Ishikawa (cell line): Measurements from ENCODE around the gene PREX1.

ENCODE experiments used
- CEBPB ChIP-seq: IDR thresholded peaks from 2 replicates; pipeline ENCODE4 v1.6.1; 2012
- CREB1 ChIP-seq: IDR thresholded peaks from 2 replicates; pipeline ENCODE4 v1.6.1; 2012; ENCODE audit warnings: low read depth
- EGR1 ChIP-seq: IDR thresholded peaks from 2 replicates; pipeline ENCODE4 v1.6.1; 2012
- EP300 ChIP-seq: IDR thresholded peaks from 2 replicates; pipeline ENCODE4 v1.6.1; 2012; ENCODE audit warnings: borderline replicate concordance
- FOXM1 ChIP-seq: IDR thresholded peaks from 2 replicates; pipeline ENCODE4 v1.6.1; 2012; ENCODE audit warnings: low read depth, borderline replicate concordance
- NFIC ChIP-seq: IDR thresholded peaks from 2 replicates; pipeline ENCODE4 v1.6.1; 2012
- RAD21 ChIP-seq: IDR thresholded peaks from 2 replicates; pipeline ENCODE4 v1.6.1; 2012; ENCODE audit warnings: low read depth
- TAF1 ChIP-seq: IDR thresholded peaks from 2 replicates; pipeline ENCODE4 v1.6.1; 2012; ENCODE audit warnings: low read depth, mild to moderate bottlenecking
- TCF12 ChIP-seq: IDR thresholded peaks from 2 replicates; pipeline ENCODE4 v1.6.1; 2012; ENCODE audit warnings: low read depth
- TEAD4 ChIP-seq: IDR thresholded peaks from 2 replicates; pipeline ENCODE4 v1.6.1; 2012
- YY1 ChIP-seq: IDR thresholded peaks from 2 replicates; pipeline ENCODE4 v1.6.1; 2012; ENCODE audit warnings: low read depth
- ZBTB7A ChIP-seq: IDR thresholded peaks from 2 replicates; pipeline ENCODE4 v1.6.1; 2012; ENCODE audit warnings: low read depth
- TF ChIP-seq, protein P1 (sequence below): IDR thresholded peaks from 2 replicates; pipeline ENCODE4 v1.6.1; 2012; ENCODE audit warnings: low read depth, mild to moderate bottlenecking
- TF ChIP-seq, protein P2 (sequence below): IDR thresholded peaks from 2 replicates; pipeline ENCODE4 v1.6.1; 2012
- TF ChIP-seq, protein P3 (sequence below): IDR thresholded peaks from 2 replicates; pipeline ENCODE4 v1.6.1; 2012

PREX1 gene

DNA sequence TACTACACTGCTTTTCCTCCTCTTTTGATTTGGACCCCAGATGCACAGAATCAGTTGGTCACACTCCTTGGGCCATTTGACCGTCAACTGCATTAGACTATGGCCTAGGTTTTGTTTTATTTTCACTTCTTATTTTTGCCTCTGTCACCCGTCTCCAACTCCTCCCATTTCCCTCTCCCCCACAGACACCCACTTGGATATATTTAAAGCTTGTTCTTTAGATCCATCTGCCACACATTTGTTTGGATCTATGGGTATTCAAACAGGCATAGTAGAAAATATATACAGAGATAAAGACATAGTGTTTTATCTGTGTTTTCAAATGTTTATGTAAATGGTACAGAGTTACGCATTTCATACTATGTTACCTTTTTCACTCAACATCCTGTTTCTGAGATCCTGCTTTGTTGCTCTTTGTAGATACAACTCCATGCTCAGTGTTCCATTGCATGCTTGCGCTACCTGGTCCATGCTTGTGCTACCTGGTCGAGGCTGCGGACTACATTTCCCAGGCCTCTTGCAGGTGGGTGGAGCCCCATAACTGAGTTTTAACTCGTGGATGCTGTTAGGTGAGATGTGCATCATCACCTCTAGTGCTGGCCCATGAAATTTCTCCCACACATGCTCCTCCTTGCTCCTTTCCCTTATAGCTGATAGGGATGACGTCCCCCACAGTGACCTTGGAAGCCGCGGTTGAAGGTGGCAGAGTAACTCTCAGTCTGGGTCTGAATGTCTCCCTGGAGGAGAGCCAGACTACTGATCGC is 11.5 kb upstream of the PREX1 start:
- TF ChIP-seq EP300, result no peak
- TF ChIP-seq YY1, result no peak
- no peak for TF ChIP-seq FOXM1
- TF ChIP-seq, protein P1, sequence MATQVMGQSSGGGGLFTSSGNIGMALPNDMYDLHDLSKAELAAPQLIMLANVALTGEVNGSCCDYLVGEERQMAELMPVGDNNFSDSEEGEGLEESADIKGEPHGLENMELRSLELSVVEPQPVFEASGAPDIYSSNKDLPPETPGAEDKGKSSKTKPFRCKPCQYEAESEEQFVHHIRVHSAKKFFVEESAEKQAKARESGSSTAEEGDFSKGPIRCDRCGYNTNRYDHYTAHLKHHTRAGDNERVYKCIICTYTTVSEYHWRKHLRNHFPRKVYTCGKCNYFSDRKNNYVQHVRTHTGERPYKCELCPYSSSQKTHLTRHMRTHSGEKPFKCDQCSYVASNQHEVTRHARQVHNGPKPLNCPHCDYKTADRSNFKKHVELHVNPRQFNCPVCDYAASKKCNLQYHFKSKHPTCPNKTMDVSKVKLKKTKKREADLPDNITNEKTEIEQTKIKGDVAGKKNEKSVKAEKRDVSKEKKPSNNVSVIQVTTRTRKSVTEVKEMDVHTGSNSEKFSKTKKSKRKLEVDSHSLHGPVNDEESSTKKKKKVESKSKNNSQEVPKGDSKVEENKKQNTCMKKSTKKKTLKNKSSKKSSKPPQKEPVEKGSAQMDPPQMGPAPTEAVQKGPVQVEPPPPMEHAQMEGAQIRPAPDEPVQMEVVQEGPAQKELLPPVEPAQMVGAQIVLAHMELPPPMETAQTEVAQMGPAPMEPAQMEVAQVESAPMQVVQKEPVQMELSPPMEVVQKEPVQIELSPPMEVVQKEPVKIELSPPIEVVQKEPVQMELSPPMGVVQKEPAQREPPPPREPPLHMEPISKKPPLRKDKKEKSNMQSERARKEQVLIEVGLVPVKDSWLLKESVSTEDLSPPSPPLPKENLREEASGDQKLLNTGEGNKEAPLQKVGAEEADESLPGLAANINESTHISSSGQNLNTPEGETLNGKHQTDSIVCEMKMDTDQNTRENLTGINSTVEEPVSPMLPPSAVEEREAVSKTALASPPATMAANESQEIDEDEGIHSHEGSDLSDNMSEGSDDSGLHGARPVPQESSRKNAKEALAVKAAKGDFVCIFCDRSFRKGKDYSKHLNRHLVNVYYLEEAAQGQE, result no peak

DNA sequence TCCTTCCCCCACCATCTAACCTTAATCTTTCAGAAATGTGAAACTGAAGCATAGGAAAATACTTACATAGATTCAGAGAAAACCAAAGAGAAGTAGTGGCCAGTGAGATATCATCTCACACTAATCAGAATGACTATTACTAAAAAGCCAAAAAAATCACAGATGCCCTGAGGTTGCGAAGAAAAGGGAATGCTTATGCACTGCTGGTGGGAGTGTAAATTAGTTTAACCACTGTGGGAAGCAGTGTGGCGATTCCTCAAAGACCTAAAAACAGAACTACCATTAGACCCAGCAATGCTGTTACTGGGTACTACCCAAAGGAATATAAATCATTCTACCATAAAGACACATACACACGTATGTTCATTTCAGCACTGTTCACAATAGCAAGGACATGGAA is 9.2 kb upstream of the PREX1 start:
- TF ChIP-seq NFIC (no peak), FOXM1 (no peak), YY1 (no peak), TAF1 (no peak), ZBTB7A (no peak), RAD21 (no peak), EP300 (no peak), TEAD4 (no peak), EGR1 (no peak), CREB1 (no peak), TCF12 (no peak), CEBPB (no peak)
- TF ChIP-seq, protein P1, result no peak
- TF ChIP-seq, protein P2, sequence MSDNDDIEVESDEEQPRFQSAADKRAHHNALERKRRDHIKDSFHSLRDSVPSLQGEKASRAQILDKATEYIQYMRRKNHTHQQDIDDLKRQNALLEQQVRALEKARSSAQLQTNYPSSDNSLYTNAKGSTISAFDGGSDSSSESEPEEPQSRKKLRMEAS, result no peak
- TF ChIP-seq, protein P3, sequence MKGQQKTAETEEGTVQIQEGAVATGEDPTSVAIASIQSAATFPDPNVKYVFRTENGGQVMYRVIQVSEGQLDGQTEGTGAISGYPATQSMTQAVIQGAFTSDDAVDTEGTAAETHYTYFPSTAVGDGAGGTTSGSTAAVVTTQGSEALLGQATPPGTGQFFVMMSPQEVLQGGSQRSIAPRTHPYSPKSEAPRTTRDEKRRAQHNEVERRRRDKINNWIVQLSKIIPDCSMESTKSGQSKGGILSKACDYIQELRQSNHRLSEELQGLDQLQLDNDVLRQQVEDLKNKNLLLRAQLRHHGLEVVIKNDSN, result no peak

DNA sequence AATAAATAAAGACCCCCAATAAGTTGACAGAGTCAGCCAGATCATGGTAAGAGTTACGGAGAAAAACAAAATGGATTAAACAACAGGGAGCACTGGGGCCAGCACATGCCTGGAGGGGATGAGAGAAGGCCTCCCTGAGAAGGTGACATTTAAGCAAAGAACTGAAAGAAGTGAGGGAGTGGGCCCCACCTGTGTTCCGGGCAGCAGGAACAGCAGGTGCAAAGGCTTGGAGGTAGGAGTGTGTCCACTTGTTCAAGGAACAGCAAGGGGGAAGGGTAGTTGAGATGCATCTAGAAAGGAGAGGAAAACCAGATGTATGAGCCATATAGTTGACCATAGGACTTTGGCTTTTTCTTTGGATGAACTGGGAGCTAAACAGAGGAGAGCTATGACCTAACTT is 7.6 kb upstream of the PREX1 start:
- TF ChIP-seq YY1, result no peak
- TF ChIP-seq TAF1, result no peak

DNA sequence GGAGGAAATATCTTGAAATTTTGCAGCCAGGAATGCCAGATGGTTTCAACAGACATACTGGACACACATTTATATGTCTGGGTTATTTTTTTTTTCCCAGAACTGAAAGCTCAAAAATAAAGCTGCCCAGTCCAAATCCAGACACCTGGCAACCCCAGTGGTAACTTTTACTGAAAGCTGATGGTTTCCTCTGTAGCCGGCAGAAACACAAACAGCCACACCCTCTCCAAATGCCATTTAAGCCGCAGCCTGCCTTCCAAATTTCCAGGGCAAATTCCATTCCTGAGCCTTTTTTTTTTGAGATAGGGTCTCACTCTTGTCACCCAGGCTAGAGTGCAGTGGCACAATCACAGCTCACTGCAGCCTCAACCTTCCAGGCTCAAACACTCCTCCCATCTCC is 6.5 kb upstream of the PREX1 start:
- no peak for TF ChIP-seq EP300

DNA sequence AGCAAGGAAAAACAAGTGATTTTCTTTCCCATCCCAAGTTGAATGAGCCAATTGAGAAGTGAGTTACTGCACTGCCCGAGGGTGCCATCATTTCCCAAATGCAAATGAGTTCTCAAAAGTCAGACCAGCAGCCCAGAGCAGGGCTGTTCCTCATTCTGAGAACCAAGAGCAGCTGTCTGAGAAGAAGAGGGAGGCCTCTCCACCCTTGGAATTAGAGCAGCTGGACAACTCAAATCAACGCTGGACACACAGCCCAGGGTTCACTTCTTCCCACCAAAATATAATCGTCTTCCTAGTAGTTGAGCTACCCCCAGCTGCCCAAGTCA is 4.6 kb upstream of the PREX1 start:
- TF ChIP-seq EGR1 (no peak), CEBPB (no peak), CREB1 (no peak), EP300 (no peak), FOXM1 (no peak)

DNA sequence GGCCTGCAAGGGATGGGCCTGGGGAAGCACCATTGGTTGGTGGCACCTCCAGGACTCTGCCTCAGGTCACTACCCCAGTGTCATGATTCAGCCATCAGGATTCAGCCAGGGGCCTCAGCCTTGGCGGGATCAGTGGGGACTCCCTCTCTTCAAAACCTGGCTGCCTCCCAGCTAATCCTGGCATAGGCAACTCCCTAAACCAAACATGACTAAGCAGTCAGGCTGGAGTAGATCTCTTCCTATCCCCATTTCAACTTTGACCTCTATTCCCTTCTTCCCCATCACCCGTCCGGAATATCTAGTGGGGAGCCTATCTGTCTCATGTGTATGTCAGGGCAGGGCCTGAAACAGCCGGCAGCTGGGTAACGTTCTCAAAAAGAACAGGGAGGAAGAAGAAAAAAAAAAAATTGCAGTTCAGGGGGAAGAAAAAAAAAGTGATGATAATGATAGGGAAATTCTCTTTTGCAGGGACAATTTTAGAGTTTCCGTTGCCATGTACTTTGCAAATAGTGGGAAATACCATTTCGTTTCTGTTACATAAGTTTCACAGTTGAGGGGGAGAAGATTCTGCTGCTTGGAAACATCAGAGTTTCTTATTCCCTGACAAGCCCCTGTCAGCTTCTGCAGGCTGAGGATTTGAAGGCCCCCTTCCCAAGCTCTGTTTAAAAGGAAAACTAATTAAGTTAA is 4.1 kb upstream of the PREX1 start:
- no peak for TF ChIP-seq CEBPB
- TF ChIP-seq, protein P1, result no peak
- no peak for TF ChIP-seq ZBTB7A
- TF ChIP-seq TAF1, result no peak
- TF ChIP-seq, protein P2, result no peak
- TF ChIP-seq, protein P3, result no peak
- no peak for TF ChIP-seq YY1
- TF ChIP-seq EGR1, result no peak
- no peak for TF ChIP-seq CREB1
- no peak for TF ChIP-seq EP300
